Inflammatory macrophage treated with lipopolysaccharide for 1 hour (primary cell): ENCODE results near the gene COL13A1.

Experiments
- DNase-seq, 2 donors: peaks; one replicate each; pipeline ENCODE4 v3.0.0-alpha.2; 2020 to 2022

The COL13A1 gene

GRCh38 chr10:69955897-69956740 is 154.4 kb downstream of the COL13A1 start:
- DNase-seq, result no peak

- DNase-seq, result peak in 1 of 2 donors; percentile 34
These were observed 155.1 kb downstream of the COL13A1 start for GRCh38 chr10:69956741-69957230.

- peak; percentile 65 to 87 for DNase-seq
These were observed 155.7 kb downstream of the COL13A1 start for GRCh38 chr10:69957241-69957885.

- DNase-seq, result peak; percentile 55 to 74
These were observed 156.3 kb downstream of the COL13A1 start for GRCh38 chr10:69957886-69958555.

- DNase-seq, result no peak
These were observed 156.8 kb downstream of the COL13A1 start for GRCh38 chr10:69958556-69958902.

- DNase-seq, result peak; percentile 84 to 97
These were observed 158.2 kb downstream of the COL13A1 start for GRCh38 chr10:69959911-69960310.

GRCh38 chr10:69960606-69960987 is 158.9 kb downstream of the COL13A1 start:
- DNase-seq, result no peak

GRCh38 chr10:69960988-69961880 is 159.5 kb downstream of the COL13A1 start:
- no peak for DNase-seq

- DNase-seq, result no peak
These were observed 160.4 kb downstream of the COL13A1 start for GRCh38 chr10:69961881-69962745.

- no peak for DNase-seq
These were observed 161.0 kb downstream of the COL13A1 start for GRCh38 chr10:69962746-69963135.

- DNase-seq, result no peak
These were observed 161.6 kb downstream of the COL13A1 start for GRCh38 chr10:69963178-69963834.

GRCh38 chr10:69963835-69964710 is 162.4 kb downstream of the COL13A1 start:
- DNase-seq, result no peak

- DNase-seq, result no peak
These were observed 163.4 kb downstream of the COL13A1 start for GRCh38 chr10:69965086-69965485.

GRCh38 chr10:69965919-69966662 is 164.4 kb downstream of the COL13A1 start:
- DNase-seq, result no peak

GRCh38 chr10:69968830-69969229 is 167.1 kb downstream of the COL13A1 start:
- no peak for DNase-seq

- no peak for DNase-seq
These were observed 168.3 kb downstream of the COL13A1 start for GRCh38 chr10:69969977-69970376.

GRCh38 chr10:69972981-69973397 is 171.3 kb downstream of the COL13A1 start:
- DNase-seq, result peak in 1 of 2 donors; percentile 44

GRCh38 chr10:69973678-69974077 is 172.0 kb downstream of the COL13A1 start:
- DNase-seq, result no peak

GRCh38 chr10:69974551-69975155 is 172.9 kb downstream of the COL13A1 start:
- DNase-seq, result no peak
